Memory B cell (primary cell): ENCODE data around the gene MPRIP.
A peak's percentile ranks its signal among the peaks of the same experiment; 100 is the strongest.

Experiments used
- ATAC-seq: fragments of 150-1000 bp; cut with Tn5 transposase; 2 replicates; pipeline ENCODE4 v1.10.0; 2021; ENCODE audit warnings: low read depth, mild to moderate bottlenecking, moderate library complexity
- DNase-seq, 2 donors: peaks; one replicate each; pipeline ENCODE4 v3.0.0; 2022; ENCODE audit warnings: low spot score in 2 of 2
- H3K27ac Mint-ChIP-seq: one replicate; pipeline ENCODE4 v1.8.0; 2022; ENCODE audit warnings: mild to moderate bottlenecking, moderate library complexity, mixed read lengths
- H3K27me3 Mint-ChIP-seq: one replicate; pipeline ENCODE4 v1.8.0; 2022; ENCODE audit warnings: mixed read lengths
- H3K36me3 Mint-ChIP-seq: one replicate; pipeline ENCODE4 v1.8.0; 2022; ENCODE audit warnings: mild to moderate bottlenecking, mixed read lengths
- H3K4me1 Mint-ChIP-seq: one replicate; pipeline ENCODE4 v1.8.0; 2022; ENCODE audit warnings: mixed read lengths
- H3K4me3 Mint-ChIP-seq: one replicate; pipeline ENCODE4 v1.8.0; 2022; ENCODE audit warnings: mild to moderate bottlenecking, moderate library complexity, mixed read lengths
- H3K9me3 Mint-ChIP-seq: one replicate; pipeline ENCODE4 v1.8.0; 2022; ENCODE audit warnings: mixed read lengths

The MPRIP gene

DNA sequence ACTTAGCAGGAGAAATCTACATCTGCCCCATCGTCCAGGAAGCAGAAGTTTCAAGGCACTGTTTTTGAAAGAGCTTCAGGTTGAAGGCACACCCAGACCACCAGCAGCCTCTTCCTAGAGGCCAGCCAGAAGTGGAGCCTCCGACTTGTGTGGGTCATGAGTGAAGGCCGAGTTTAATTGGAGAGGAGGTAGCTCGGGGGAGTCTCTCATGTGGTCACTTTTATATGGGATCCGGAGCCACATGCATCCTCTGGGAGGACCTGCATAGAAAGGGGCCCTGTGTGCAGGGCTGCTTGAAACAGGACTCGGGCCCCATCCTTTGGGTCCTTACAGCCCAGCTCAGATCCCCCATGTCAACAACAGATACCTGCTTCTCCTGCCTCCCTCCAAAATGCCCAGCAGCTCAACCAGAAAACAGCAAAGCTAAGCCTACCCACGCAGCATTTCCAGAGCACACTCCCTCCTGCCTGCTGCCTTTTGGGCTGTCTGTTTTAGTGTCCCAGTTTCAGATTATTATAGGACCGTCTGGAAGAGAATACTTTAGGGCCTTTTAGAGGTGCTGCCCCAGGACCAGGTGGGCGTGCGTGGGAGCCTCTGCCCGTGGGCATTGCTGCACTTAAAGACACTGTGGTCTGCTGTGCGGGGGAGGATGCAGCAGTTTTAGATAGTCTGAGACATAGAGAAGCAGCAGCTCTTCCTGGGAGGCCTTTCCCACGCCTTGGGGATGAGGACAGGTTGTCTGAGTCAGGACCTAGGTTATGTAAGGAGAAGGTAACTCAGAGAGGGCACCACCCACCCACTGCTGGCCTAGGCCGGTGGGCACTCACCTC, 29.5 kb downstream of the MPRIP start:
- H3K4me1 Mint-ChIP-seq, result peaks cover 39% of the 10 kb centered on the region
- no peak for ATAC-seq
- no peak for DNase-seq
- H3K4me3 Mint-ChIP-seq, result no peak overlapping the region
- H3K27ac Mint-ChIP-seq, result no peak overlapping the region
- H3K36me3 Mint-ChIP-seq, result peaks cover 28% of the 10 kb centered on the region
- H3K27me3 Mint-ChIP-seq, result no peaks in the 10 kb centered on the region
- H3K9me3 Mint-ChIP-seq, result peaks cover 4% of the 10 kb centered on the region

DNA sequence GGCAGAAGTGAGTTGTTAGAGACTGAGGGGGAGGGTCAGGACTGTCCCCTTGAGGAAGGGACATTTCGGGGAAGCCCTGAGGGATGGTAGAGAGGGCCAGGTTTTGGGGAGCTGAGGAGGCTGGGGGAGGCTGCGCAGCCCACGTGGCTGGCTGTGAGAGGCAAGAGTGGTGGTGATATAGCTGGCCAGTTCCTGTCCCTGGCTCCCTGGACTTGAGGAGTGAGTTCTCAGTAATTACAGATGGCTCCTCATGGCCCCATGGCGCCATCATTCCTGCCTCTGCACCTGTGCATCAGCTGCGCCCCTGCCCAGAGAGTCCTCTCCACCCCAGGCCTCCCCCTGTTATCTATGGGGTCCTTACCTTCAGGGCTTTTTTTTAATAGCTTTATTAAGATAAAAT, 30.3 kb downstream of the MPRIP start:
- Mint-ChIP-seq H3K27ac (no peak overlapping the region), H3K9me3 (peaks cover 4% of the 10 kb centered on the region), H3K27me3 (no peaks in the 10 kb centered on the region), H3K4me3 (no peak overlapping the region), H3K4me1 (peaks cover 35% of the 10 kb centered on the region), H3K36me3 (peaks cover 31% of the 10 kb centered on the region)
- ATAC-seq, result no peak
- DNase-seq, result no peak

DNA sequence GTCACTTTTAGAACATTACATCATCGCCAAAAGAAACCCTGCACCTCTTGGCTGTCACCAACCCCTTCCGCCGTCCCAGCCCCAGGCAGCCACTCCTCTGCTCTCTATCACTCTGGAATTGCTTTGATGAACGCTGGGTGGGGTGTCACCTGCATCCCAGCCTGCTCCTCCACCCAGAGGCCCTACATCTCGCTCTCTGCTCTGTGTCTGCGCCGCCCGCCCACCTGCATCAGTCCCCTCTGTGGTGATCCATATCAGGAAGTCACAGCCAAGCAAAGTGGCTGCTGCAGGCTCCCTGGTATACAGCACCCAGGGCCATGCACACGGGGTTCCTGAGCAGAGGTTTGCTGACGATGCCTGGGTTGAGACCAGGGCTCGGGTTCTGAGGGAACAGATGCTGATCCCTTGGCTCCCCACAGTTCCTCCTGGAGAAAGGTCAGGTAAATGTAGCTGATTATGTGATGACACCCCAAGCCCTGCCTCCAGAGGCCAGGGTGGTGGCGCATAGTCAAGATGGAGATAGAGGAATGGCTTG, 30.8 kb downstream of the MPRIP start:
- no peak overlapping the region for H3K4me3 Mint-ChIP-seq
- H3K4me1 Mint-ChIP-seq, result peaks cover 33% of the 10 kb centered on the region
- H3K27ac Mint-ChIP-seq, result no peak overlapping the region
- H3K36me3 Mint-ChIP-seq, result peaks cover 35% of the 10 kb centered on the region
- ATAC-seq (no peak), DNase-seq (no peak)
- H3K9me3 Mint-ChIP-seq, result peaks cover 4% of the 10 kb centered on the region
- H3K27me3 Mint-ChIP-seq, result no peaks in the 10 kb centered on the region

DNA sequence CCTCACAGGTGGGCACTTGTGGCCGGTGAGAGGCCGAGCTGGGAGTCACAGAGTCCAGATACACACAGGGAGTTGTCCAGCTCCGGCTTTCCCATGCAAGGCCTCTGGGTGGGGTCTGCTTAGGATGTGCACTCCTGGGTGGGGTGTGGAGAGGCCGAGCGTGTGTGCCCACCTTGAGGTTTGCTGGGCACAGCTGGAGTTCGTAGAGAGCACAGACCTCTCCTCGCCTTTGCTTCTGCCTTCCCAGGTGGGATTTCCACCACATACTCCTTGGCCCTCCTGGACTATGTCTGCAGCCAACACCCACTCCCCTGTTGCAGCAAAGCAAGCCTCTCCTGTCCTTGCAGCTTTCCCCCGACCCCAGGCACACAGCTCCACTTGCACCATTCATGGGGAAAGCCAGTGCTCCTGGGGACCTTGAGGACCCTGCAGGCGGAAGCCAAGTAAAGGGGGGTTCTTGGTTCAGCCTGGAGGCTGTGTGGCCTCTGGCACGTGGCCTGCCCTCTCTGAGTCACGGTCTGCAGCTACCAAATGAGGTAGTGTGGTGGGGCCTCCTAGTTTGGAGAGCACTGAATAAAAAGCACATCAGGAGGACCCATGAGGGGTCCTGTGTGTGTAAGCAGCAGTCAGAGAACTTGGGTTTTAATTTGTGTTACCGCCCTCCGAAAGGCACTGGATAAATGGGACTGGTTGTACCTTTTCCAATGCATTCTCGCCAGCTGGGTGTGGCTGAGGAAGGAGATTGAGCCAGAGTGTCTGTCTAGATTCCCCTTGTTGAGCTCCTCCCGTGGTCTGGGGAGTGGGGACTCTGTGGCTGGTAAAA, 31.5 kb downstream of the MPRIP start:
- Mint-ChIP-seq H3K4me1 (peaks cover 33% of the 10 kb centered on the region), H3K9me3 (peaks cover 4% of the 10 kb centered on the region), H3K36me3 (peaks cover 39% of the 10 kb centered on the region), H3K4me3 (no peak overlapping the region), H3K27me3 (no peaks in the 10 kb centered on the region), H3K27ac (no peak overlapping the region)
- DNase-seq (no peak), ATAC-seq (no peak)

DNA sequence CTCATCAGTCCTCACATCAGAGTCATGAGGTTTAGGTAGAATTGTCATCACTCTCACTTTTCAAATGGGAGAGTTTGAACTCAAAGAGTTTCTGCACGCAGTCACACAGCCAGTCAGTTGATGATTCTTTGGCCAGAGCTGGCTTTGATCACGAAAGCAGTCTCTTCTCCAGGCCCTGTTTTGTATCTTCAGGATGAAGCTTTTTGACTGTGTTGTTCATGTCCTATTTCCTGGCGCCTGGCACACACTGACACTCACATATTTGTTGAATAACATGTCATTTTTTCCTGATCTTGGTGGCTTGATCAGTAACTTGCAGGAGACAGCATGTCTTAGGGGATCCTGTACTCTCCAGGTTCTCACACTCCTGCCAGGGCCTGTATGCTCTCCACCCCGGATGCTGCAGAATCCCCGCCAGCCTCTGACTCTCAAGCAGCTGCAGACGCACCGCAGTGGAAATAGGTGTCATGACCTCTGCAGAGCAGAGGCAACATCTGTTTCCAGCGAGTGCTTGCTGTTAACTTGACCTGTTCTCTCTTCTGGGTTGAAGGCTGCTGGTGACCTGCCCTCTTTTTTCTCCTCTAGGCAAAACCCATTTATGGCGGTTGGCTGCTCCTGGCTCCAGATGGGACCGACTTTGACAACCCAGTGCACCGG, 33.0 kb downstream of the MPRIP start:
- no peak for DNase-seq
- peak overlapping the region; percentile 53 for H3K27ac Mint-ChIP-seq

DNA sequence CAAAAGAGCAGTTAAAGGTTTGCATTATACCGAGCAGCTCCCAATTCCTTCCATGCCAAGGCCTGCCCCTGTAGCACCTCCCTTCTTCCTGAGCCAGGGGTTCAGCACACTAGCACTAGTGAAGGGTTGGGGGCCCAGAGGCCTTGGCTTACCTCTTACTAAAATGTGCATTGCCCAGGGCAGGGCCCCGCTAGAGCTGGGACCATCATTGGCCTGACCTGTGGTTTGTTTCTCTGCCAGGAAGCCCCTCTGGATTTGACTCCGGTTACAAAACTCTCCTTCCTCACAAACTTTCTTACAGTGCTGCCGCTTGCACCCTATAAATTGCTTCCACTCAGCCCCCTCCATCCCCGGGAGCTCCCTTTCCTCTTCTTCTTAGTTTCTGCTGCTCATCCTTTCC, 33.8 kb downstream of the MPRIP start:
- Mint-ChIP-seq H3K27ac (no peak overlapping the region), H3K9me3 (no peaks in the 10 kb centered on the region), H3K4me3 (no peak overlapping the region), H3K4me1 (peaks cover 26% of the 10 kb centered on the region), H3K36me3 (peaks cover 28% of the 10 kb centered on the region), H3K27me3 (no peaks in the 10 kb centered on the region)
- DNase-seq, result no peak
- no peak for ATAC-seq

More for the DNA sequence above, 33.0 kb downstream of the MPRIP start:
- peaks cover 36% of the 10 kb centered on the region for H3K36me3 Mint-ChIP-seq
- no peaks in the 10 kb centered on the region for H3K27me3 Mint-ChIP-seq
- peaks cover 30% of the 10 kb centered on the region for H3K4me1 Mint-ChIP-seq
- no peak overlapping the region for H3K4me3 Mint-ChIP-seq
- H3K9me3 Mint-ChIP-seq, result peaks cover 1% of the 10 kb centered on the region
- ATAC-seq, result no peak

DNA sequence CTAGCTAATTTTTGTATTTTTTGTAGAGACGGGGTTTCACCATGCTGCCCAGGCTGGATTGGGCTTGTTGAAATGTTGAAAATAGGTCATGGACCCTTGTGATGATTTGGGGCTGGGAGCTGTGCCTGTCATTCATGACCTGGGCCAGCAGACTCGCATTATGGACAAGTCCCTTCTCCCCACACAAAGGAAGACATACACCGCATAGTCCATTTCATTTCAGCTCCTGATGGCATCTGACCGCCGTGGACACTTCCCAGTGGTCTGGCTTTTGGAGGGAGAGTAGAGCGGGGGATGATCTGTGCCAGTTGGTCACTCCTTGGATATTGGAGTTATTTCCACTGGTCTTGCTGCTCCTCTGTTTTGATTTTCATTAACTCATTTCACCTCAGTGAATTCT, 34.8 kb downstream of the MPRIP start:
- H3K36me3 Mint-ChIP-seq, result peaks cover 30% of the 10 kb centered on the region
- ATAC-seq, result no peak
- H3K27ac Mint-ChIP-seq, result no peak overlapping the region
- H3K4me3 Mint-ChIP-seq, result no peak overlapping the region
- no peak for DNase-seq
- no peaks in the 10 kb centered on the region for H3K27me3 Mint-ChIP-seq
- H3K4me1 Mint-ChIP-seq, result peaks cover 25% of the 10 kb centered on the region
- no peaks in the 10 kb centered on the region for H3K9me3 Mint-ChIP-seq

DNA sequence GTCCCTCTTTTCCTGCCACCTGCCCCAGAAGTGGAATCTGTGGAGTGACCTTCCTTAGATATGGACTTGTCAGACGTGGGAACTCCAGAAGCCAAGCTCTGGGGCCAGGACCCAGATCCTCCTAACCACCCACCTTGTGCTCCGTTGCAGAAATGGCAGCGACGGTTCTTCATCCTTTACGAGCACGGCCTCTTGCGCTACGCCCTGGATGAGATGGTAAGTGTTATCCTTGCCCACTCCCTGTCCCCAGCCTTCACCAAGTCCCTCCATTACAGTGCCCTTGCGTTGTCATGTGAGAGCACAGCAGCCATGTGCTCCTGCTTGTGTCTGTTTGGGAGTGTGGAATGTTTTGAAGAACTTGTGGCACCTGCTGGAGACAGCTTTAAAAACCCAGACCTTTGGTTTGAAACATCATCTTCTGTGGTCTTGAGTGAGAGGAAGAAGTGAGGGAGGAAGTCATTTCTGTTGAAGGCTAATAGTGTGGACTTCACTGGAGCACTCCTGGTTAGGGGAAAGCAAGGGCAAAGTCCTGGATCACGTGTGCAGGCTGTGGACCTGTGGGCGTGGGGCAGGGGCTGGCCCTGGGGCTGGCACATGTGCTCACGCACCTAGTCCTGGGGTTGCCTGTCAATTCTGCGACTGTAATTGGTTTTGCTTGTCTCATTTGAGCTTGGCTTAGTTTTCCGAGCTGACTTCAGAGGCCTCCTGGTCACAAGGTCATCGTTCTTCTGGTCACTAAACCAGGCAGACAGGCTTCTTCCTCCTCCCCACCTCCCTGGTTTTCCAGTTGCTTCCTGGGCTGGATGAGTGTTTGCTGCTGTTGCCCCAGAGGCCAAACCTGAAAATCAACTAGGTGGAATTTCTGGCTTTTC, 35.8 kb downstream of the MPRIP start:
- Mint-ChIP-seq H3K36me3 (peaks cover 29% of the 10 kb centered on the region), H3K9me3 (no peaks in the 10 kb centered on the region), H3K27me3 (no peaks in the 10 kb centered on the region), H3K4me1 (peaks cover 22% of the 10 kb centered on the region), H3K27ac (peak overlapping the region; percentile 67), H3K4me3 (no peak overlapping the region)
- DNase-seq (no peak), ATAC-seq (no peak)

DNA sequence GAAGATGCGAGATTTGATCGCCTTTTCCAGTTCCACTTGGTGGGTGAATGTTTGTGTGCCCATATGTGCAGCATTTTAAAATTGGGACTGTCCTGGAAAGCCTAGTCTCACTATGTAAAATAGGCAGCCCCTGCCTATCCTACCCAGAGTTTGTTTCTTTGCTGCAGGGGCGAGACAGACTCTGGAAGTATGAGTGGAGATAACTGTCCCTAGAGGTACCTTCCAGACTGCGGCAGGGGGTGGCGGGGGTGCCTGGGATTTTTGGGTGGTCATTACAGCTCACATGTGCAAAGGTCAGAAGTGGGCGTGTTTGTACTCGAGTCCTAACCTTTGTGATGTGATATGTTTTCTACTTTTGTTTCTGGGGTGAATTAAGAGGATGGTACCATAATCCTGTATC, 36.6 kb downstream of the MPRIP start:
- Mint-ChIP-seq H3K36me3 (peaks cover 28% of the 10 kb centered on the region), H3K27me3 (no peaks in the 10 kb centered on the region), H3K9me3 (no peaks in the 10 kb centered on the region), H3K27ac (no peak overlapping the region), H3K4me1 (peaks cover 16% of the 10 kb centered on the region), H3K4me3 (no peak overlapping the region)
- DNase-seq (no peak), ATAC-seq (no peak)

DNA sequence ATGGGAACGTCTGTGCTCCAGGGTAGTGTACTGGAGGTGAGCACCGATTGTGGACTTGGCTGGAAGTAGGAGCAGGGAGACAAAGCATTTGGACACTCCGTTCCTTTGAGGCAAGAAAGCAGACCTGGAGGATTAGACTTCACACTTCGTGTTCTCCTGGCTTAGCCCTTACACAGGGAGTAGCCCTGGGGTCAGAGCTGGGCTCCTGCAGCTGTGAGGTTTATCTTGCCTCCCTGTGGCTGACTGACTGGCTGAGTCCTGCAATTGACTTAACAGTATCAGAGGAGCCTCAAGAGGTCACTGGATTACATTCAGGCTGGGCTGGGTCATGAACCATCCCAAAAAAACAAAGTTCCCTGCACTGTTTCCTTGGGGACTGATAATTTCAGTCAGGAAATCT, 37.1 kb downstream of the MPRIP start:
- DNase-seq, result no peak
- no peaks in the 10 kb centered on the region for H3K9me3 Mint-ChIP-seq
- ATAC-seq, result no peak
- no peaks in the 10 kb centered on the region for H3K27me3 Mint-ChIP-seq
- H3K36me3 Mint-ChIP-seq, result peaks cover 30% of the 10 kb centered on the region
- H3K27ac Mint-ChIP-seq, result no peak overlapping the region
- no peak overlapping the region for H3K4me3 Mint-ChIP-seq
- peaks cover 16% of the 10 kb centered on the region for H3K4me1 Mint-ChIP-seq

DNA sequence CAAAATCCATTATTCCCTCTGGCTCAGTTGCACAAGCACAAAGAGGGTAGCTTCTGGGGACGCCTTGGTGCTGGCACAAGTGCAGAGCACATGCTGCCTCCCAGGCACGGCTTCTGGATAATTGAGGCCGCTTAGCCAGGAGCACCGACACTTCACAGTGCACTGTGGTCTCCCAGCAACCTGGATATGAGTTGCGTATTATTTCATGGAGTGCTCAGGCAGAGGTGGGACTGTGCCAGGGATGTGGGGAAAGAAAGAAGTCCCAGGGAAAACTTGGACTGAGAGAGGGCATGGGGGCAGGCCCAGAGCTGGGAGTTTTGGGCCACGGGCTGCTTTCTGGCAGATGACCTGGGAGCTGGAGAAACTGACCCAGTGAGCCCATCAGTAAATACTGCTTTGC, 37.5 kb downstream of the MPRIP start:
- Mint-ChIP-seq H3K4me3 (no peak overlapping the region), H3K9me3 (no peaks in the 10 kb centered on the region), H3K36me3 (peaks cover 30% of the 10 kb centered on the region), H3K27me3 (no peaks in the 10 kb centered on the region), H3K4me1 (peaks cover 12% of the 10 kb centered on the region), H3K27ac (no peak overlapping the region)
- DNase-seq (no peak), ATAC-seq (no peak)

DNA sequence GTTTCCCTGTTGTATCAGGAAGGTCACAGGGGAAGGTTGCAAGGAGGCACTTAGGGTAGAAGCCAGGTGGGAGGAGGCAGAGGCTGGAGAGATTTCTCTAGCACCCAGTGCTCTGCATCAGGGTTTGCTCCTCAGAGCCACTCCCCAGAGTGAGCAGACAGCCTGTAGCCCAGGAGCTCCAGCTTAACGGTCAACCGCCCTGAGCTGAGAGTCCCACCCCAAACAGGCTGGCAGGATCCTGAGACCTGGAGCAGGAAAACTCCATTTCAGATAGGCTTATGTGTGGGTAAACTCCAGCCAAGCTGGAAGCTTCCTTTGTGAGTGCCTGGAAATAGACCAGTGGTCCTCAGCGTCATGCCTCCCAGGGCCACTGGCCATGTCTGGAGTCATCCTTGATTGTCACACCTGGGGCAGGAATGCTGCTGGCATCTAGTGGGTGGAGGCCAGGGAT, 37.9 kb downstream of the MPRIP start:
- Mint-ChIP-seq H3K9me3 (no peaks in the 10 kb centered on the region), H3K4me1 (peaks cover 12% of the 10 kb centered on the region), H3K36me3 (peaks cover 30% of the 10 kb centered on the region), H3K27ac (no peak overlapping the region), H3K4me3 (no peak overlapping the region), H3K27me3 (no peaks in the 10 kb centered on the region)
- DNase-seq (no peak), ATAC-seq (no peak)

DNA sequence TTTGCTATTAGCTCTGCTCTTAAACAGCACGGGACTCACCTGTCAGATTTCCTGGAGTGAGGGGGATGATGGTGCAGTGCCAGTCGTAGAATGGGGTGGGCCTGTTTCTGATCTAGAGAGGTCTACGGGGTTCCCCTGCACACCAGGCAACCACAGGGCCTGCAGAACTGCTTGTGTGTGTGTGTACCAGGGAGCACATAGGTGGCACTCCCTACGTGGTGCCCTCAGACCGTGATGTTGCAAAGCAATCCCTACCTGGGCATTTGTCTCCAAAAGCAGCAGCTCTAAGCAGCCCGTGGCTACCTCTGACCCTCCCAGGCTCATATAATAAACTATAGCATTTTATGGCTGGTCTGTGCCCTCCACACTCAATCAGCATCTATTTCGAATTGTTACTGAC, 38.5 kb downstream of the MPRIP start:
- Mint-ChIP-seq H3K27ac (peak overlapping the region; percentile 56), H3K4me3 (no peak overlapping the region), H3K27me3 (no peaks in the 10 kb centered on the region), H3K4me1 (peaks cover 10% of the 10 kb centered on the region), H3K36me3 (peaks cover 30% of the 10 kb centered on the region), H3K9me3 (no peaks in the 10 kb centered on the region)
- ATAC-seq (no peak), DNase-seq (no peak)
